ENCODE data around the gene USP8. TPM values are rescaled to one million over a fixed set of nuclear protein-coding genes. Genes with fewer than 3 reads are reported as not detected.

USP8 gene
- total RNA-seq, 1 donor, result 61.2 TPM

Small RNA genes within 50 kb of the gene (small RNA-seq; reads per million reads assigned to genes)
- gene RNA5SP395, result not detected

Other genes starting within 250 kb of the USP8 start
- not detected in 2 replicates for gene SLC27A2, start 242.2 kb upstream of the USP8 start, total RNA-seq
- not detected in 2 replicates for gene HDC, start 158.7 kb upstream of the USP8 start, total RNA-seq
- gene GABPB1, start 69.2 kb upstream of the USP8 start, total RNA-seq, result 33.3 and 44.9 TPM in 2 replicates
- 1.1 and 1.8 TPM in 2 replicates for gene USP50, start 122.3 kb downstream of the USP8 start, total RNA-seq